ENCODE measurements around the gene KLHL30. TPM values are rescaled to one million over a fixed set of nuclear protein-coding genes. Genes with fewer than 3 reads are reported as not detected.
A peak's percentile ranks its signal among the peaks of the same experiment; 100 is the strongest.

Gene KLHL30
- total RNA-seq, 1 donor from 2014 or later: 1.2 TPM

DNA sequence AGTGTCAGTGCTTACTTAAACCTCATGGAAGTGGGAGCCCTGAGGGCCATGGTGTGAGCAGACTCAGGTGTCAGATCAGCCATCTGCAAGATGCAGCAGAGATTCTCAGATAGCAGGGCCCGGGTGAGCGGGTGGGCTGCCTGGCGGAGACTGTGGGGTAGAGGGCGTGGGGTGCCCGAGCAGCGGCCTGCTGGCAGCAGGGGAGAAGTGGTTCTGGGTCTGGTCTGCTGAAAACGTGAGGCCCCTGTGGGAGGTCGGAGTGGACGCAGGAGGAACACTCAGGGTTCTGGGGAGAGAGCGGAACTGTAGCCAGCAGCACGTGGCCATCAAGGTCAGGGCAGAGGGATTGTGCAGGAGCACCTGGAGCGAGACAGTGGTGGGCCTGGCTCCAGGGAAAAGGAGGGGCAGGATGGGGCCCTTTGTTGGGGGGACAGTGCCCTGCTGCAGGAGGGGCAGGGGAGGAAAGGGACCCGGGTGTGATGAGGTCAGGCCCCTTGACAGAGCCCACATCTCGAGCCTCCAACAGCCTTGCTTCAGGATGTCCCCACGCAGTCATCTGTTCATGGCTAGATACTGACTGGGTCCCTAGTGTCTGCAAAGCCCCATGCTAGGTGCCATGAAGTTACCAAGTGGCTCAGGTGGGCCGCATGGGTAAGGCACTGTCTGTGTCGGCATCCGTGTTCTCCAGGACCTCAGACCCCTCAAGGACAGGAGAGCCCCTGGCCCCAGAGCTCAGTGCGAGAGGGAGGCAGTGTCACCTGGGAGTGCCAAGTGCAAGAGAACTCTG, 41.1 kb upstream of the KLHL30 start:
- DNase-seq (ENCODE audit: extremely low spot score, unreplicated experiment): peak; percentile 81
- H3K9me3 Mint-ChIP-seq (ENCODE audit: unreplicated experiment): no peaks in the 10 kb centered on the region
- H3K27ac Mint-ChIP-seq (ENCODE audit: unreplicated experiment): no peak overlapping the region
- peaks cover 6% of the 10 kb centered on the region for H3K4me1 Mint-ChIP-seq (ENCODE audit: unreplicated experiment)
- peaks cover 3% of the 10 kb centered on the region for H3K36me3 Mint-ChIP-seq (ENCODE audit: unreplicated experiment)
- H3K27me3 Mint-ChIP-seq (ENCODE audit: unreplicated experiment): no peaks in the 10 kb centered on the region
- no peak overlapping the region for H3K4me3 Mint-ChIP-seq (ENCODE audit: unreplicated experiment)
- TF ChIP-seq, protein P1, sequence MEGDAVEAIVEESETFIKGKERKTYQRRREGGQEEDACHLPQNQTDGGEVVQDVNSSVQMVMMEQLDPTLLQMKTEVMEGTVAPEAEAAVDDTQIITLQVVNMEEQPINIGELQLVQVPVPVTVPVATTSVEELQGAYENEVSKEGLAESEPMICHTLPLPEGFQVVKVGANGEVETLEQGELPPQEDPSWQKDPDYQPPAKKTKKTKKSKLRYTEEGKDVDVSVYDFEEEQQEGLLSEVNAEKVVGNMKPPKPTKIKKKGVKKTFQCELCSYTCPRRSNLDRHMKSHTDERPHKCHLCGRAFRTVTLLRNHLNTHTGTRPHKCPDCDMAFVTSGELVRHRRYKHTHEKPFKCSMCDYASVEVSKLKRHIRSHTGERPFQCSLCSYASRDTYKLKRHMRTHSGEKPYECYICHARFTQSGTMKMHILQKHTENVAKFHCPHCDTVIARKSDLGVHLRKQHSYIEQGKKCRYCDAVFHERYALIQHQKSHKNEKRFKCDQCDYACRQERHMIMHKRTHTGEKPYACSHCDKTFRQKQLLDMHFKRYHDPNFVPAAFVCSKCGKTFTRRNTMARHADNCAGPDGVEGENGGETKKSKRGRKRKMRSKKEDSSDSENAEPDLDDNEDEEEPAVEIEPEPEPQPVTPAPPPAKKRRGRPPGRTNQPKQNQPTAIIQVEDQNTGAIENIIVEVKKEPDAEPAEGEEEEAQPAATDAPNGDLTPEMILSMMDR (IDR thresholded peaks at IDR 0.05): no peak

DNA sequence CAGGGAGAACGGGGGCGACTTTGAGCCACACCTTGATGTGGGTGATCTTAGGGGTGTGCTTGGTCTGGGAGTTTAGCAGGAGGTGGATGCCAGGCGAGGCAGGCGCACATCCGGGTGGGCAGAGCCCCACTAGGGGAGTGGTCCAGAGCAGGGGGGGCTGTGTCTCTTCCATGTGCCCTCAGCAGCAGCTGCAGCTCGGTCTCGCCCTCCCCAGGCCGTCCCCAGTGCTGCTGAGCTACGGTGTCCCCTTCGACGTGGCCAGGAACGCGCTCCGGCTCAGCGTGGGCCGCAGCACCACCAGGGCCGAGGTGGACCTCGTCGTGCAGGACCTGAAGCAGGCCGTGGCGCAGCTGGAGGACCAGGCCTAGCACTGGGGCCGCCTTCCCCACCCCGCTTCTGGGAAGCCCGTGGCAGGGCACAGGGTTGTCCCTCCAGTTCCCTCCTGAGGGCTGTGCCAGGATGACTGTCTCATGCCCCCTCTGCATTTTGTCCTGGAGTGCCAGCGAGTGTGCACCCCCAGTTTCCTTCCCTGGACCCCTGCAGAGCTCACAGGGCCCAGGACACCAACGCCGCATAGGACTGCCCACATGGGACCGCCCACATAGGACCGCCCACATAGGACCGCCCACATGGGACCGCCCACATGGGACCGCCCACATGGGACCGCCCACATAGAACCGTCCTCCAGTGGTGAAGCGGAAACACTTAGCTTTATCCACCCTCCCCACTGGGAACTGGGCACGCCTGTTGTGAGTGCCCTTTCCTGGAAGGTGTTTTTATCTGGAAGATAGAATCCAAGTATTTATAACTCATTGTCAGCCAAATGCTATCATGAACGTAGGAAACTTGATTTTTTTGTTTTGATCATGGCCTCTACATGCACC, 40.2 kb upstream of the KLHL30 start:
- no peak overlapping the region for H3K4me3 Mint-ChIP-seq (ENCODE audit: unreplicated experiment)
- peak; percentile 76 for DNase-seq (ENCODE audit: extremely low spot score, unreplicated experiment)
- H3K36me3 Mint-ChIP-seq (ENCODE audit: unreplicated experiment): no peaks in the 10 kb centered on the region
- no peaks in the 10 kb centered on the region for H3K9me3 Mint-ChIP-seq (ENCODE audit: unreplicated experiment)
- H3K27ac Mint-ChIP-seq (ENCODE audit: unreplicated experiment): no peak overlapping the region
- H3K27me3 Mint-ChIP-seq (ENCODE audit: unreplicated experiment): no peaks in the 10 kb centered on the region
- TF ChIP-seq, protein P1 (IDR thresholded peaks at IDR 0.05): no peak
- peaks cover 6% of the 10 kb centered on the region for H3K4me1 Mint-ChIP-seq (ENCODE audit: unreplicated experiment)

DNA sequence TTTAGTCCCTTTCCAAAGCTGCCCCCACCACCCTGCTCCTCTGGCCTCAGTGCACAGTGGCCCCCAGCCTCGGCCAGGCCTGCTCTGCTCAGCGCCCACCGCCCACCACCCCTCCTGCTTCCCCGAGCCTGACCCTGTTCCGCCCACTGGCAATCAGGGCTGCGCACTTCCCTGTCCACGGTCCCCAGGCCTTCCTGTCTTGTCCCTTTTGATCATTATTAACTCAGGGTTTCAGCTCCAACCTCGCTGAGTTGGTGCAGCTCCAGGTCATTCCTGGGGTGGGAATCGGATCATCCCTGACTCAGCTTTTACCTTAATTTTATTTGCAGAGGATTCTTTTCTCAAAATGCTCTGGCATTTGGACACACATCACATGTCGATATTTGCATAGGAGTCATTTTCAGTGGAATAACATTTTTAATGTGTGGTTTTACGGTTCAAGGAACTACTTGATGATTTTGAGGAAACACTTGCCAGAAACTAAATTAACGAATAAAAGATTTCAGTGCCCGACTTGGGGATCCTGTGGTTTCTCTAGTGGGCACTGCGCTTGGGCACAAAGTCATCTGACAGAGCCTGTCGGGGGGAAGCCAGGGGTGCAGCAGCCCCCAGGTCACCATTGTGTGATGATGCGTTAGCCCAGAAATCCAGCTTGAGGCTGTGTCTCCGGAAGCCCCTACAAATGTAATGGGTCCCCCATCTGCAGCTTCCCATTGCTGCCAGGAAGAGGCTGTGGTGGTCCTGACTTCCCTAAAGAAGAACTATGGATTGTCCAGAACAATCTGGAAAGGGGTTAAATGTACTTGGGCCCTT, 39.4 kb upstream of the KLHL30 start:
- no peaks in the 10 kb centered on the region for H3K9me3 Mint-ChIP-seq (ENCODE audit: unreplicated experiment)
- no peak overlapping the region for H3K4me3 Mint-ChIP-seq (ENCODE audit: unreplicated experiment)
- peaks cover 6% of the 10 kb centered on the region for H3K4me1 Mint-ChIP-seq (ENCODE audit: unreplicated experiment)
- no peak overlapping the region for H3K27ac Mint-ChIP-seq (ENCODE audit: unreplicated experiment)
- no peaks in the 10 kb centered on the region for H3K36me3 Mint-ChIP-seq (ENCODE audit: unreplicated experiment)
- TF ChIP-seq, protein P1 (IDR thresholded peaks at IDR 0.05): no peak
- peak; percentile 77 for DNase-seq (ENCODE audit: extremely low spot score, unreplicated experiment)
- no peaks in the 10 kb centered on the region for H3K27me3 Mint-ChIP-seq (ENCODE audit: unreplicated experiment)

DNA sequence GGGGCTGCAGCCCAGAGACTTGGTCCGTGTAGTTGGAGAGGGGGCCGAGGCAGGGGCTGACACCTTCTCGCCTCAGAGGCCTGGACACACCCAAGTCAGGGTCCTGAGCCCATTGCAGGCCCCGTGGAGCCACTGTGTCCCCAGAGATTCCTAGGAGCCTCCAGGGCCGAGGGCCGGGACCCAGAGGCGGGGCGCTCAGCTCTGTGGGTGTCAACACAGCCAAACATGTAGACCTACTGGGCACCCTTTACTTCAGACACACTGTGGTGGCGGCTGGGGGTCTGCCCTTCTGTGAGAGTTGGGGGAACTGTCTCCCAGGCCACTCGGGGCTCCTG, 38.8 kb upstream of the KLHL30 start:
- Mint-ChIP-seq H3K4me1 (ENCODE audit: unreplicated experiment) (peaks cover 6% of the 10 kb centered on the region), H3K9me3 (ENCODE audit: unreplicated experiment) (no peaks in the 10 kb centered on the region), H3K27ac (ENCODE audit: unreplicated experiment) (no peak overlapping the region), H3K36me3 (ENCODE audit: unreplicated experiment) (no peaks in the 10 kb centered on the region), H3K4me3 (ENCODE audit: unreplicated experiment) (no peak overlapping the region), H3K27me3 (ENCODE audit: unreplicated experiment) (no peaks in the 10 kb centered on the region)
- TF ChIP-seq, protein P1 (IDR thresholded peaks at IDR 0.05): no peak
- DNase-seq (ENCODE audit: extremely low spot score, unreplicated experiment): peak; percentile 63
